22Rv1 (cell line): ENCODE data around the gene NIF3L1.

Experiments
- CTCF ChIP-seq: fragments of 450-650 bp; IDR thresholded peaks from 2 replicates; pipeline ENCODE4 v1.5.1; 2017; ENCODE audit warnings: mild to moderate bottlenecking
- ZFX ChIP-seq: fragments of 450-650 bp; IDR thresholded peaks from 2 replicates; pipeline ENCODE4 v1.6.1; 2017; ENCODE audit warnings: antibody characterized with exemption, borderline replicate concordance

GRCh38 chr2:200950378-200950777 is 61.2 kb downstream of the NIF3L1 start:
- TF ChIP-seq CTCF = no peak
- TF ChIP-seq ZFX = no peak
